Uterus (tissue), 4 donors: ENCODE data around the gene ADAMTS12. TPM values are rescaled to one million over a fixed set of nuclear protein-coding genes. Genes with fewer than 3 reads are reported as not detected.

ENCODE experiments used
- DNase-seq, 2 donors: peaks; one replicate each; pipeline ENCODE4 v3.0.0-alpha.2; 2019 to 2020
- H3K27ac ChIP-seq, 2 donors: fragments of 200-600 bp; sonication (generic); 1 replicate in 1 of 2; 2 replicates in 1 of 2; pipeline ENCODE4 v1.5.1; 2016 to 2018
- H3K27me3 ChIP-seq, 2 donors: fragments of 200-600 bp; sonication (generic); one replicate each; pipeline ENCODE4 v1.5.1; 2018 to 2019; ENCODE audit warnings: control low read depth in 1 of 2
- H3K36me3 ChIP-seq, 2 donors: fragments of 200-600 bp; sonication (generic); one replicate each; pipeline ENCODE4 v1.5.1; 2019; ENCODE audit warnings: control low read depth in 1 of 2
- H3K4me1 ChIP-seq, 2 donors: fragments of 200-600 bp; sonication (generic); one replicate each; pipeline ENCODE4 v1.5.1; 2018 to 2019; ENCODE audit warnings: control low read depth in 1 of 2
- H3K4me3 ChIP-seq, 2 donors: fragments of 200-600 bp; sonication (generic); 1 replicate in 1 of 2; 2 replicates in 1 of 2; pipeline ENCODE4 v1.5.1; 2018 to 2019; ENCODE audit warnings: mild to moderate bottlenecking in 1 of 2
- H3K9me3 ChIP-seq, 2 donors: fragments of 200-600 bp; sonication (generic); one replicate each; pipeline ENCODE4 v1.5.1; 2019; ENCODE audit warnings: control low read depth in 1 of 2
- CTCF ChIP-seq, 4 experiments: fragments of 200-600 bp in 2 of 4; fragments of 450-650 bp in 2 of 4; sonication (generic) in 2 of 4; IDR thresholded peaks; one replicate each; pipeline ENCODE4 v1.5.1; 2016 to 2019; ENCODE audit warnings: antibody characterized with exemption in 4 of 4, mild to moderate bottlenecking in 2 of 4, moderate library complexity in 1 of 4
- POLR2A ChIP-seq, 2 donors: fragments of 450-650 bp; IDR thresholded peaks; one replicate each; pipeline ENCODE4 v1.6.1; 2016; ENCODE audit warnings: antibody characterized with exemption in 2 of 2, mild to moderate bottlenecking in 1 of 2, moderate library complexity in 1 of 2
- intact Hi-C: fragments of 100-400 bp; cut with DNase I; formaldehyde crosslinking; loops from one replicate; pipeline ENCODE4 v1.15.1; 2023; ENCODE audit warnings: low total_unique reads
- total RNA-seq, 4 donors: library from RNA; depleted of rRNA in 3 of 4; stranded (reverse); fragments of >200 nt in 3 of 4; gene quantifications; one replicate each; pipeline versions ENCODE4 v1.1.0 to v1.2.4, GENCODE V29; 2014 to 2023
- donor health status: DM: yes; HTN: yes; CAD: no.

The ADAMTS12 gene
- total RNA-seq, 4 donors from 2014 or later, result 0.51 to 37.5 (median 15.6) TPM

GRCh38 chr5:33621514-33621913 lies 270.3 kb downstream of the ADAMTS12 start:
- H3K27me3 ChIP-seq, result no peaks in the 10 kb centered on the region
- H3K27ac ChIP-seq, result no peak overlapping the region
- H3K9me3 ChIP-seq, result no peaks in the 10 kb centered on the region
- intact Hi-C loops, result no loop called here
- no peak overlapping the region for H3K4me3 ChIP-seq
- TF ChIP-seq CTCF (IDR thresholded peaks at IDR 0.05), result no peak
- no peak for TF ChIP-seq POLR2A (IDR thresholded peaks at IDR 0.05)
- H3K36me3 ChIP-seq, result no peaks in the 10 kb centered on the region
- H3K4me1 ChIP-seq, result no peaks in the 10 kb centered on the region
- DNase-seq, result no peak

GRCh38 chr5:33614039-33614438 lies 277.8 kb downstream of the ADAMTS12 start:
- TF ChIP-seq CTCF (IDR thresholded peaks at IDR 0.05) (no peak), POLR2A (IDR thresholded peaks at IDR 0.05) (no peak)
- H3K36me3 ChIP-seq, result no peaks in the 10 kb centered on the region

GRCh38 chr5:33612386-33612785 lies 279.4 kb downstream of the ADAMTS12 start:
- Histone ChIP-seq H3K27me3 (no peaks in the 10 kb centered on the region), H3K4me3 (no peak overlapping the region), H3K36me3 (no peaks in the 10 kb centered on the region), H3K9me3 (no peaks in the 10 kb centered on the region), H3K27ac (no peak overlapping the region), H3K4me1 (no peaks in the 10 kb centered on the region)
- no peak for DNase-seq
- no peak for TF ChIP-seq POLR2A (IDR thresholded peaks at IDR 0.05)
- TF ChIP-seq CTCF (IDR thresholded peaks at IDR 0.05), result no peak
- intact Hi-C loops, result no loop called here

More at GRCh38 chr5:33614039-33614438, 277.8 kb downstream of the ADAMTS12 start:
- no peak for DNase-seq
- no peak overlapping the region for H3K4me3 ChIP-seq
- intact Hi-C loops, result no loop called here
- no peaks in the 10 kb centered on the region for H3K9me3 ChIP-seq
- H3K27ac ChIP-seq, result no peak overlapping the region
- H3K27me3 ChIP-seq, result no peaks in the 10 kb centered on the region
- H3K4me1 ChIP-seq, result no peaks in the 10 kb centered on the region

- H3K27me3 ChIP-seq, result no peaks in the 10 kb centered on the region
- no peak for DNase-seq
- no peaks in the 10 kb centered on the region for H3K4me1 ChIP-seq
- H3K4me3 ChIP-seq, result no peak overlapping the region
- no peaks in the 10 kb centered on the region for H3K9me3 ChIP-seq
- no peaks in the 10 kb centered on the region for H3K36me3 ChIP-seq
- H3K27ac ChIP-seq, result no peak overlapping the region
- intact Hi-C loops, result no loop called here
- TF ChIP-seq CTCF (IDR thresholded peaks at IDR 0.05) (no peak), POLR2A (IDR thresholded peaks at IDR 0.05) (no peak)
Measured at GRCh38 chr5:33611877-33612276, 279.9 kb downstream of the ADAMTS12 start.

GRCh38 chr5:33608344-33609041 lies 283.3 kb downstream of the ADAMTS12 start:
- H3K4me3 ChIP-seq, result no peak overlapping the region
- no peak for TF ChIP-seq POLR2A (IDR thresholded peaks at IDR 0.05)
- TF ChIP-seq CTCF (IDR thresholded peaks at IDR 0.05), result no peak
- intact Hi-C loops, result no loop called here

More at GRCh38 chr5:33608344-33609041, 283.3 kb downstream of the ADAMTS12 start:
- Histone ChIP-seq H3K9me3 (no peaks in the 10 kb centered on the region), H3K27me3 (no peaks in the 10 kb centered on the region), H3K27ac (no peak overlapping the region), H3K4me1 (no peaks in the 10 kb centered on the region), H3K36me3 (no peaks in the 10 kb centered on the region)
- DNase-seq, result no peak
